ENCODE data around the gene LINC01488.

The LINC01488 gene

DNA sequence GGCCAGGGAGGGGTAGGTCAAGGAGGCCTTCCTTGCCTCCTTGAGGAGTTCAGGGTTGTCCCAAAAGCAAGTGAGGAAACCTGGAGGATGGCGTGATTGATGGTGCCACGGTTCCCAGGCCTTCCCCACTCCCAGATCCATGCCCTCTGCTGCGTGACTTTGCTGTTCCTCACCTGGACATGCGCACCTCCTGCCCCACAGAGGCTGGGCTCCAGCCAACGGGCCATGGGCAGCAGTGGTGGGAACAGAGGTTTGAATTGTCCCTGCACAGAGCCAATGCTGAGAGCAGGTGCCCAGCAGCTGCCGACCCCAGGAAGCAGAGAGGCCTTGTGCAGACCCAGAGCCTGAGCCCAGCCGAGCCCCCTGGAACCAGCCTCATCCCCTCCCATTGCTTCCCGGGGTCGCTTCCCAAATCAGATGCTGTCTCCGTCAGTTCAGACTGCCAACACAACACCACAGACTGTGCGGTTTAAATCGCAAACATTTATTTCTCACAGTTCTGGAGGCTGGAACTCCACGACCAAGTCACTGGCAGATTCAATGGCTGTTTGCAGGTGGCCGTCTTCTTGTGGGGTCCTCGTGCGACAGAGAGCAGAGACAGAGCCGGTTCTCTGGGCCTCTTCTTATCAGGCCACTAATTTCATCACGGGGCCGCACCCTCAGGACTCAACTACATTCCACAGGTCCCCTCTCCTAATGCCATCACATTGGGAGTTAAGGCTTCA, 6.2 kb upstream of the LINC01488 start:
- DNase-seq (ENCODE audit: low read depth) = no peak
- TF ChIP-seq, protein P1, sequence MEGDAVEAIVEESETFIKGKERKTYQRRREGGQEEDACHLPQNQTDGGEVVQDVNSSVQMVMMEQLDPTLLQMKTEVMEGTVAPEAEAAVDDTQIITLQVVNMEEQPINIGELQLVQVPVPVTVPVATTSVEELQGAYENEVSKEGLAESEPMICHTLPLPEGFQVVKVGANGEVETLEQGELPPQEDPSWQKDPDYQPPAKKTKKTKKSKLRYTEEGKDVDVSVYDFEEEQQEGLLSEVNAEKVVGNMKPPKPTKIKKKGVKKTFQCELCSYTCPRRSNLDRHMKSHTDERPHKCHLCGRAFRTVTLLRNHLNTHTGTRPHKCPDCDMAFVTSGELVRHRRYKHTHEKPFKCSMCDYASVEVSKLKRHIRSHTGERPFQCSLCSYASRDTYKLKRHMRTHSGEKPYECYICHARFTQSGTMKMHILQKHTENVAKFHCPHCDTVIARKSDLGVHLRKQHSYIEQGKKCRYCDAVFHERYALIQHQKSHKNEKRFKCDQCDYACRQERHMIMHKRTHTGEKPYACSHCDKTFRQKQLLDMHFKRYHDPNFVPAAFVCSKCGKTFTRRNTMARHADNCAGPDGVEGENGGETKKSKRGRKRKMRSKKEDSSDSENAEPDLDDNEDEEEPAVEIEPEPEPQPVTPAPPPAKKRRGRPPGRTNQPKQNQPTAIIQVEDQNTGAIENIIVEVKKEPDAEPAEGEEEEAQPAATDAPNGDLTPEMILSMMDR (conservative IDR thresholded peaks at IDR 0.05; ENCODE audit: low read length) = no peak
- no peak overlapping the region for H3K4me3 ChIP-seq (ENCODE audit: low read length)

DNA sequence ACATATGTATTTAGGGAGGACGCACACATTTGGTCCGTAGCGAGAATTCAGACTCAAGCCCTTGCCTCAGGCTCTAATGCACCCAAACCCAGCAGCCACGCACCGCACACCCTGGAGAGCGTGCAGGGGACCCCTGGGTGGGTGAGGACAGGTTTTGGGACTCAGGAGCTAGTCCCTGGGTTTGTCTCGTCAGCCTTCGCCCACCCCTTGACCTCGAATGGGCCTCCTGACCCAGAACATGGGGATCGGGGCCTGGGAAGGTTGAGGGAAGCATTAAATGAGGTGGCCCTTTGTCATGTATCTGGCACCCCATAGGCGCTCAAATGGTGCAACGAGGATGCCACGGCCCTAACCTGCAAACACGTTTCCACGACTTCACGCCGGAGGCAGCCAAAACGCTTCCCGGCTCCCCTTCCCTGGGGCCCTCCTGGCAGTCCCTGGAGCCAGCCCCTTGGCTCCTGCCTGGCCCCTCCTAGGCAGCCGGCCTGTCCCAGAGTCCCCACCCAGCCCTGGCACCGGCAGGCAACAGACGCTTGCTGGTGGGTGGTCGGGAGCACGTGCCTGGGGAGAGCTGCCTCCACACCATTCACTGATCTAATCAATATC, 5.5 kb upstream of the LINC01488 start:
- TF ChIP-seq, protein P1 (conservative IDR thresholded peaks at IDR 0.05; ENCODE audit: low read length) = no peak
- H3K4me3 ChIP-seq (ENCODE audit: low read length) = no peak overlapping the region
- no peak for DNase-seq (ENCODE audit: low read depth)

DNA sequence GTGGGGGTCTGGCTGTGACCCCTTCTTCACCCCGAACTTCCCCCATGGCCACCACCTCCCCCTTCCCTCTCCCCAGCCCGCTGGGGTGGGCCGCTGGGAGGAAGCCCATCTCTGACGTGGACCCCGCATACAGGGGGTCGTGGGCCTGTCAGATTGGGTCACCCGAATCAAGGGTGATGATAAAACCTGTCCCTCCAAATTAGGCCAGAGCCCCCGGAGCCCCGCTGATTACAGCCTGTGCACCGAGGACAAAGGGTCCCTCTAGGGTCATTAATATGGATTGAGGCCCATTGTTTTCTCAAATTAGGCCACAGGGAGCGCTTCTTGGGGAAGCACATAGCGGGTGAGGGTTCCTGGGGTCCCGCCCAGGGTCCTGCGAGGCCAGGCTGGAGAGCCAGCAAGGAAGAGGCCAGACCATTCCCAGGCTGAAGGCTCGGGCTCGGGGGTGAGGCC, 4.9 kb upstream of the LINC01488 start:
- DNase-seq (ENCODE audit: low read depth) = no peak
- TF ChIP-seq, protein P1 (conservative IDR thresholded peaks at IDR 0.05; ENCODE audit: low read length) = no peak
- no peak overlapping the region for H3K4me3 ChIP-seq (ENCODE audit: low read length)

DNA sequence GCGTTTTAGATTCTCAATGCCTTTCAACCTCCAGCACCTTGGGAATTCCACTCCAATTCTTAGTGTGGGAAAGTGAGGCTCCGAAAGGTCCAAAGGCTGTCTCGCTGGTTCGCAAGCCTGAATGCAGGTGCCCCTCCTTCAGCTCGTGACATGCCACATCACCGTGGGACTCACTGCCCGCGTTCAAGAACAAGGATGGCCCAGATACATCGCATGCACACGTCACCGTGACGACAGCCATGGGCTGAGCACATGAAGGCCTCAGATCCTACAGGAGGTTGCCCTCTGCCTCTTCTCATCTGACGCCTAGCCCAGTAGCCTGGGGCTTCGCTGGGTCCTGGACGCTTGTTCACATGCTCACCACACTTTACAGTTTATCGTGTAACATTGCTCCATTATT, 4.4 kb upstream of the LINC01488 start:
- no peak for DNase-seq (ENCODE audit: low read depth)
- no peak overlapping the region for H3K4me3 ChIP-seq (ENCODE audit: low read length)
- TF ChIP-seq, protein P1 (conservative IDR thresholded peaks at IDR 0.05; ENCODE audit: low read length) = no peak

DNA sequence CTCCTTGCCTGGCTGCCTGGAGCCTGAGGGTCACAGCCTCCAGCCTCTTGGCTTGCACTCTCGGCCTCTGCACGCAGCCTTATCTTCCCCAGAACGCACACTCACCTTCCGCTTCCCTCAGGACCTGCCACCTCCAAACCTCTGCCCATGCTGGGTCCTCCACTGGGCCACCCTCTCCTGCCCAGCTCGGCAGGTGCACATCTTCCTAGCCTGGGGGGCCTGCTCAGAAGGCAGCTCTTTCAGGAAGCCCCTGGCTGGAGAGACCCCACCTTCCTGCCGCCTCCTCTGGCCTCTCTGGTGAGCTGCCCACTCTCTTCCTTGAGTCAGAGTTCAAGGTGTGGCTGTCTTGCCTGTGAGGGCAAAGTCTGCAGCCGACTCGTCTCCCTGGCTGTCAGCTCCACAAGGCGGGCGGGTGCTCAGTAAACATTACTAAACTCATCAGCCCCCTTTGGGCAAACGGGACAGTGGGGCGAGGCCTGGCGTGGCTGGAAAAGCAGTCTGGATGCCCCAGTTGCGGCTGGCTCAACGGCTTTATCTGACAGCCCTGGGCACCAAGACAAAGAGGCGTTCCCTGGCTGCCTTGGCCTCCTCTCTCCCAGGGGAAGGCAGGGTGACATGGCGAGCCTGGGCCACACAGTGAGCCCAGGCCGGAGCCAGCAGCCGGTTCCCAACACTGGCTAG, 1.7 kb upstream of the LINC01488 start:
- DNase-seq (ENCODE audit: low read depth) = no peak
- TF ChIP-seq, protein P1 (conservative IDR thresholded peaks at IDR 0.05; ENCODE audit: low read length) = no peak
- no peak overlapping the region for H3K4me3 ChIP-seq (ENCODE audit: low read length)

DNA sequence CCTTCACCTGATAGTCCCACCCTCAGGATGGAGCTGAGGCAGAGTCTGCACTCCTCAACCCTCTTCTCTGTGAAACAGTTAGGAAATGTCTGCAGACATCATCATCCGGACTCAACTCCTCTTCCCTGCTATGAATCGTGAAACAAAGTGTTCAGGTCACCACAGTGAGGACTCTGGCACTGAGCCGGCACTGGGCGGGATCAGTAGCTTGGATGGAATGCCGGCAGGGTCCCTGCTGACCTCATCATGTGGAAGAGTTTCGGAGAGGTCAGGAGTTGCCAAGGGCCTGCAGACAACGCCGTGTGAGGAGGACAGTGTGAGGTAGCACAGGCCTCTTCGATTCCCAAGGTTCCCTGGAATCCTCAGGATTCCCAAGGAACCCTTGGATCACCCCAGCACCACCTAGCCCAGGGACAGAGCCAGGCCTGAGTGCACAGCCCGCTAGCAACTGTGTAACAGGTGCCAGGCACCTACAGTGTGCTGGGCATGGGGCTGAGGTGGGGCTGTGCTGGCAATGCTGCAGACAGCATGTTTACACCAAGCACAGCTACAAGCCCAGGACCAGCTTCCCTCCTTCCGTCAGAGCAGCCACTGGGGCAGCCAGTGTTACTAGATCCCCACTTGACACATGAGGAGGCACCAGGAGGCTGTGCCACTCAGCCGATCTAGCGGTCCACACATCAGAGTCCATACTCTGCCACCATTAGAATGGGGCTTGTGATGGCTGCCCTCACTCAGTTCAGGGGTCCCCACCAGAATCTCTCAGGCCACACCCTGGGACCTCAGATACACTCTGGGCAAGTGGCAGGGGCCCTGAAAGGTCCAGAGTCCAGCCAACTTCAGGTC, 693 bp upstream of the LINC01488 start:
- no peak overlapping the region for H3K4me3 ChIP-seq (ENCODE audit: low read length)
- TF ChIP-seq, protein P1 (conservative IDR thresholded peaks at IDR 0.05; ENCODE audit: low read length) = no peak
- DNase-seq (ENCODE audit: low read depth) = no peak
